Testis (tissue), 3 donors: ENCODE measurements around the gene TRIM26. TPM values are rescaled to one million over a fixed set of nuclear protein-coding genes. Genes with fewer than 3 reads are reported as not detected.

Experiments used
- DNase-seq: peaks from one replicate; pipeline ENCODE4 v3.0.0-alpha.2; 2019
- H3K27ac ChIP-seq, 2 donors: fragments of 200-600 bp; sonication (generic); one replicate each; pipeline ENCODE4 v1.5.1; 2019
- H3K27me3 ChIP-seq: fragments of 200-600 bp; sonication (generic); one replicate; pipeline ENCODE4 v1.5.1; 2019
- H3K36me3 ChIP-seq: fragments of 200-600 bp; sonication (generic); one replicate; pipeline ENCODE4 v1.5.1; 2017; ENCODE audit warnings: low read depth; ENCODE audit errors: missing control alignments
- H3K4me1 ChIP-seq: fragments of 200-600 bp; sonication (generic); one replicate; pipeline ENCODE4 v1.5.1; 2019
- H3K4me3 ChIP-seq, 2 donors: fragments of 200-600 bp; sonication (generic); one replicate each; pipeline ENCODE4 v1.5.1; 2017 to 2019
- H3K9me3 ChIP-seq: fragments of 200-600 bp; sonication (generic); one replicate; pipeline ENCODE4 v1.5.1; 2017
- POLR2A ChIP-seq: fragments of 450-650 bp; IDR thresholded peaks from one replicate; pipeline ENCODE4 v1.6.1; 2017; ENCODE audit warnings: antibody characterized with exemption, mild to moderate bottlenecking, moderate library complexity
- WGBS, 2 donors: methylation state at CpG; one replicate each; pipeline ENCODE4 v1.1.5; 2018; 5-methylcytosine and 5-hydroxymethylcytosine counted together
- intact Hi-C: fragments of 100-400 bp; cut with DNase I; formaldehyde crosslinking; loops from one replicate; pipeline ENCODE4 v1.15.1; 2023; ENCODE audit warnings: low total_unique reads
- polyA plus RNA-seq: library from polyadenylated mRNA; stranded (reverse); fragments of 350-450 nt; fragmentation: Illumina TruSeq; extraction: RNeasy Lipid Tissue Mini Kit (QIAGEN cat#74804); gene quantifications from one replicate; pipeline ENCODE4 v1.2.3, GENCODE V29; 2014; ENCODE audit warnings: low read depth, low replicate concordance; ENCODE audit not compliant: insufficient read depth
- total RNA-seq, 2 donors: library from RNA; depleted of rRNA; stranded (reverse); fragments of >200 nt; gene quantifications; one replicate each; pipeline ENCODE4 v1.2.3, GENCODE V29; 2016
- TF ChIP-seq, protein P1 (sequence below), 3 experiments: fragments of 450-650 bp in 2 of 3; fragments of 200-600 bp in 1 of 3; sonication (generic) in 1 of 3; IDR thresholded peaks; one replicate each; pipeline ENCODE4 v1.5.1; 2016 to 2019; ENCODE audit warnings: antibody characterized with exemption in 3 of 3, mild to moderate bottlenecking in 2 of 3, moderate library complexity in 1 of 3

TRIM26 gene
- total and polyA plus RNA-seq, 3 donors from 2014 or later: 40.3 to 75.8 (median 67.1) TPM

DNA sequence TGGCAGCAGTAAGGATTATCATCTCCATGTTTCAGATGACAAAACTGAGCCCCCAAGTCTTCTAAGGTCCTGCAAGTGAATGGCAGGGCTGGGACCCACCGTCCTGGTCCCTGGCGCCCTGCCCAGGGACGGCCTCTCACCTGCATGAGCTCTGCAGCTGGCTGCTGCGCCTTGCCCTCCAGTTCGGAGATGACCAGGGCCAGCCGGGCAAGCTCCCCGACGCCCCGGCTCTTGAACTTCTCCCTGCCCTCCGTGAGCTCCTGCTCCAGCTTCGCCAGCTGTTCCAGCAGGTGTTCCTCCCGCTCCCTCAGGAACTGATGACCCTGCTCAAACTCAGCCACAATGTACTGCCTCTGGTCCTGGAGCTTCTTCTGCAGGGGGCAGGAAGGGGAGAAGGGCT lies 16.8 kb downstream of the TRIM26 start:
- H3K4me3 ChIP-seq: no peak overlapping the region
- intact Hi-C loops: no loop called here
- no peaks in the 10 kb centered on the region for H3K36me3 ChIP-seq
- 88 to 96% methylated on average over 9 to 12 of the region's 12 CpGs for WGBS, 2 donors
- H3K4me1 ChIP-seq: no peaks in the 10 kb centered on the region
- no peaks in the 10 kb centered on the region for H3K27me3 ChIP-seq
- no peak overlapping the region for H3K27ac ChIP-seq
- no peak for DNase-seq
- TF ChIP-seq, protein P1, sequence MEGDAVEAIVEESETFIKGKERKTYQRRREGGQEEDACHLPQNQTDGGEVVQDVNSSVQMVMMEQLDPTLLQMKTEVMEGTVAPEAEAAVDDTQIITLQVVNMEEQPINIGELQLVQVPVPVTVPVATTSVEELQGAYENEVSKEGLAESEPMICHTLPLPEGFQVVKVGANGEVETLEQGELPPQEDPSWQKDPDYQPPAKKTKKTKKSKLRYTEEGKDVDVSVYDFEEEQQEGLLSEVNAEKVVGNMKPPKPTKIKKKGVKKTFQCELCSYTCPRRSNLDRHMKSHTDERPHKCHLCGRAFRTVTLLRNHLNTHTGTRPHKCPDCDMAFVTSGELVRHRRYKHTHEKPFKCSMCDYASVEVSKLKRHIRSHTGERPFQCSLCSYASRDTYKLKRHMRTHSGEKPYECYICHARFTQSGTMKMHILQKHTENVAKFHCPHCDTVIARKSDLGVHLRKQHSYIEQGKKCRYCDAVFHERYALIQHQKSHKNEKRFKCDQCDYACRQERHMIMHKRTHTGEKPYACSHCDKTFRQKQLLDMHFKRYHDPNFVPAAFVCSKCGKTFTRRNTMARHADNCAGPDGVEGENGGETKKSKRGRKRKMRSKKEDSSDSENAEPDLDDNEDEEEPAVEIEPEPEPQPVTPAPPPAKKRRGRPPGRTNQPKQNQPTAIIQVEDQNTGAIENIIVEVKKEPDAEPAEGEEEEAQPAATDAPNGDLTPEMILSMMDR (IDR thresholded peaks at IDR 0.05): no peak
- TF ChIP-seq POLR2A: no peak
- no peaks in the 10 kb centered on the region for H3K9me3 ChIP-seq

DNA sequence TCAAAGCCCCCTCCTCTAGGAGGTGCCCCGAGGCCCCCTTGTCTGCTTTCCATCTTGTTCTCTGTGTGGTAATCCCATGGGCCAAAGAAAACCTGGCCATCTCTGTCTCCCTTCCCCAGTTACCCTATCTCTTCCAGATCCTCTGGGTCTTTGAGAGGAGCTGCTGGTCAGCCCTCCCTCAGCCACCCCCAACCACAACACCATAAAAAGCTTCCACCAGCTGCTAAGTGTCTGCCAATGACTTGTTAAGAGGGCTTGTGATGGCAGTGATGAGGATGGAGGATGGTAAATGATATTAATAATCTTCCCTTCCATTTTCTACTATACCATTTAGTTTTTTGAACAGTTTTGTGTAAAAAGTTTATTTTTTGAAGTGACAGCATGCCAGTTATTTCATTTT lies 17.3 kb downstream of the TRIM26 start:
- Histone ChIP-seq H3K27me3 (no peaks in the 10 kb centered on the region), H3K27ac (no peak overlapping the region), H3K36me3 (no peaks in the 10 kb centered on the region), H3K4me3 (no peak overlapping the region), H3K9me3 (no peaks in the 10 kb centered on the region), H3K4me1 (no peaks in the 10 kb centered on the region)
- TF ChIP-seq, protein P1 (IDR thresholded peaks at IDR 0.05): no peak
- TF ChIP-seq POLR2A: no peak
- no peak for DNase-seq
- 96 to 100% methylated on average over 1 of the region's 1 CpG for WGBS, 2 donors
- intact Hi-C loops: no loop called here

DNA sequence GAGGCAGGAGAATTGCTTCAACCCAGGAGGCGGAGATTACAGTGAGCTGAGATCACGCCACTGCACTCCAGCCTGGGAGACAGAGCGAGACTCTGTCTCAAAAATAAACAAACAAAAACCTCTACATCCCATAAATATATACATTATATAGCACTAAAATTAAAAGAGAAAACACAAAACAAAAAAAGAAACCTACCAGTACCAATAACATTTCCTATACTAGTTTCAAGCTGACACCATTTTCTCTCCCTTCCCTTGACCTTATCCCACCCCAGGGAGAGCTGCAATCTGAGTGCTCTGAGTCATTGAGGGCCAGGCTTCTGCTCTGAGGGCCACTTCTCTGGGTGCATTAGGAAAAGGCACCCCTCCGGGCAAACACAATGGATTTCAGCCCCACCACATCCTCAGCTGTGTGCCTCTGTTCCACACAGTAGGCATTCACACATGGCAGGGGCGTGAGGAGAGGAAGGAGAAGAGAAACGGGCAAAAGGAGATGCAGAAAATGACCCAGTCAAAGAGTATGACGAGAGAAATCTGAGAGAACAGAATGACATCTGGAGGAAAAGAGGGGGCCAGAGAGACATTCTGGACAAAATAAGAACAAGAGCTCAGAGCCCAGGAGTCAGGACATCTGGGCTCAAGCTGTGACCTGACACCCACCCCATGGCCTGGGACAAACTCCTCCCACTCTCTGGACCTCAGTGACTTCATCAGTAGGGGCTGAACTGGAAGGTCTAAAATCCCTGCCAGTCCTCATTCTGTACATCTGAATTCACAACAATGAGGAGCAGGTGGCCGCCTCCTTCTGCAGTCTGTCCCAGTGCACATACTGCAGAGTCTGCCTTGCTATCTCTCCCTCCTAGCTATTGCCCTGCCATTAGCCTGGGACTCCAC lies 18.2 kb downstream of the TRIM26 start:
- Histone ChIP-seq H3K9me3 (no peaks in the 10 kb centered on the region), H3K4me1 (no peaks in the 10 kb centered on the region), H3K27me3 (no peaks in the 10 kb centered on the region), H3K27ac (no peak overlapping the region), H3K4me3 (no peak overlapping the region), H3K36me3 (no peaks in the 10 kb centered on the region)
- no peak for DNase-seq
- TF ChIP-seq, protein P1 (IDR thresholded peaks at IDR 0.05): no peak
- no peak for TF ChIP-seq POLR2A
- intact Hi-C loops: no loop called here
- 92 to 93% methylated on average over 7 to 8 of the region's 8 CpGs for WGBS, 2 donors

DNA sequence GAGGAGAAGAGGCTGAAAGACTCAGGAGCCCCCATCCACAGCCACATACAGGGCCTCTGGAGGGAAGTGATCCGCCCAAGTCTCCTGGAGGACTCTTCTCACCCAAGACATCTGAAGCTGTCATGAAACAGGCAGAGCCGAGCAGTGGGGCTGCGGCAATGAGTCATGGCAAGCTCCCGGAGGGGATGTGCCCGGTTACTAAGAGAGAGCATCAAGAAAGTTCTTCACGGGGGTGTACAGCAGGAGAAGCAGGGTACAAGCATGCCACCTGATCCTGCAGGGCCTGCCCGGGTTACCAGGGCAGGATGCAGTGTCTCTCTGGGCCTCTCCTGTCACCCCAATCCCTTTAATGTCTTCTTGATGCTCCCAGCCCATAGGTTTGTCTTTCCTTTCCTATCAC lies 21.1 kb downstream of the TRIM26 start:
- no peak overlapping the region for H3K4me3 ChIP-seq
- intact Hi-C loops: no loop called here
- no peaks in the 10 kb centered on the region for H3K27me3 ChIP-seq
- H3K36me3 ChIP-seq: no peaks in the 10 kb centered on the region
- TF ChIP-seq, protein P1 (IDR thresholded peaks at IDR 0.05): no peak
- no peak for TF ChIP-seq POLR2A
- H3K9me3 ChIP-seq: no peaks in the 10 kb centered on the region
- 90 to 96% methylated on average over 4 to 7 of the region's 7 CpGs for WGBS, 2 donors
- H3K4me1 ChIP-seq: no peaks in the 10 kb centered on the region
- no peak for DNase-seq
- no peak overlapping the region for H3K27ac ChIP-seq

DNA sequence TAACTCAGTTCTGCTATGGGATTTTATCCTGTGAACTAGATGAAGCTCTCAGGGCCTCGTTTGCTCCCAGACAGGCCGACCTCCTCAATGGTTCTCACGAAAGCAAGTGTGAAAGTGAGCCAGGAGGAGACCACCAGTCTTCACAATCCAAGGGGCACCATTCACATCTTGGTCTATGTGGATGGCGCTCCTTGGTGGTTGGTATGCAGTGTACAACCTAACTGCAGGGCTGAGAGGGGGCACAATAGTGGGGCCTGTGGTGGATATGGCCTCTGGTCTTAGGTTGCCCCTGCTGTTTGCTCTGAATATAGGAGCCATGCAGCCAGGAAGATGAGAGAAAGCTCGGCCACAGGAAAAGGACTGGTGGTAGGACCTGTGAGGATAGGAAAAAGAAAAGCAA lies 24.7 kb downstream of the TRIM26 start:
- intact Hi-C loops: no loop called here
- DNase-seq: no peak
- 84 to 96% methylated on average over 4 to 5 of the region's 5 CpGs for WGBS, 2 donors
- Histone ChIP-seq H3K4me1 (peaks cover 4% of the 10 kb centered on the region), H3K4me3 (no peak overlapping the region), H3K27me3 (no peaks in the 10 kb centered on the region), H3K27ac (no peak overlapping the region), H3K9me3 (no peaks in the 10 kb centered on the region), H3K36me3 (no peaks in the 10 kb centered on the region)
- TF ChIP-seq POLR2A: no peak
- TF ChIP-seq, protein P1 (IDR thresholded peaks at IDR 0.05): no peak
